HUES64 (cell line): ENCODE results near the gene CACNA1B.
"Not testable (repeated sequence)": the region's sequence is repeated elsewhere in the genome, so short reads cannot be mapped to it uniquely, and the experiment has no call there.

Experiments
- H3K27ac ChIP-seq: 2 replicates; pipeline ENCODE4 v1.7.0; 2013; ENCODE audit warnings: low read depth, low read length, inconsistent platforms
- H3K27me3 ChIP-seq: 2 replicates; pipeline ENCODE4 v1.6.1; 2013; ENCODE audit warnings: mild to moderate bottlenecking, low read length; ENCODE audit not compliant: insufficient read depth
- H3K36me3 ChIP-seq: 2 replicates; pipeline ENCODE4 v1.6.1; 2013; ENCODE audit warnings: mild to moderate bottlenecking, low read length; ENCODE audit not compliant: insufficient read depth
- H3K4me1 ChIP-seq: 2 replicates; pipeline ENCODE4 v1.6.1; 2013; ENCODE audit warnings: mild to moderate bottlenecking, low read length, moderate library complexity; ENCODE audit not compliant: insufficient read depth
- H3K4me3 ChIP-seq: 2 replicates; pipeline ENCODE4 v1.5.1; 2013; ENCODE audit warnings: mild to moderate bottlenecking, low read length, moderate library complexity
- H3K9ac ChIP-seq: 2 replicates; pipeline ENCODE4 v1.6.1; 2013; ENCODE audit warnings: mild to moderate bottlenecking, low read depth, low read length
- H3K9me3 ChIP-seq: 2 replicates; pipeline ENCODE4 v1.6.1; 2013; ENCODE audit warnings: low read depth, low read length; ENCODE audit not compliant: insufficient read depth
- WGBS: fragments of 150-250, 120-280 bp; methylation state at CpG from one replicate; pipeline ENCODE4 v1.1.7; 2013; ENCODE audit warnings: missing lambda C conversion rate; 5-methylcytosine and 5-hydroxymethylcytosine counted together

Gene CACNA1B

GRCh38 chr9:138166793-138167192 is 289.2 kb downstream of the CACNA1B start:
- H3K9ac ChIP-seq, H3K9me3 ChIP-seq, H3K27me3 ChIP-seq, H3K36me3 ChIP-seq, H3K4me1 ChIP-seq, H3K27ac ChIP-seq, H3K4me3 ChIP-seq: not testable (repeated sequence)
- WGBS: 20% methylated on average over 1 of the region's 1 CpG
